GM21825 (cell line): Measurements from ENCODE around the gene MVB12B.
"Not testable (repeated sequence)": the region's sequence is repeated elsewhere in the genome, so short reads cannot be mapped to it uniquely, and the experiment has no call there.

Experiments used
- ATAC-seq: cut with Tn5 transposase; IDR thresholded peaks from one replicate; pipeline ENCODE4 v1.9.1; 2021; ENCODE audit warnings: mild to moderate bottlenecking, moderate library complexity; ENCODE audit not compliant: unreplicated experiment

The MVB12B gene

DNA sequence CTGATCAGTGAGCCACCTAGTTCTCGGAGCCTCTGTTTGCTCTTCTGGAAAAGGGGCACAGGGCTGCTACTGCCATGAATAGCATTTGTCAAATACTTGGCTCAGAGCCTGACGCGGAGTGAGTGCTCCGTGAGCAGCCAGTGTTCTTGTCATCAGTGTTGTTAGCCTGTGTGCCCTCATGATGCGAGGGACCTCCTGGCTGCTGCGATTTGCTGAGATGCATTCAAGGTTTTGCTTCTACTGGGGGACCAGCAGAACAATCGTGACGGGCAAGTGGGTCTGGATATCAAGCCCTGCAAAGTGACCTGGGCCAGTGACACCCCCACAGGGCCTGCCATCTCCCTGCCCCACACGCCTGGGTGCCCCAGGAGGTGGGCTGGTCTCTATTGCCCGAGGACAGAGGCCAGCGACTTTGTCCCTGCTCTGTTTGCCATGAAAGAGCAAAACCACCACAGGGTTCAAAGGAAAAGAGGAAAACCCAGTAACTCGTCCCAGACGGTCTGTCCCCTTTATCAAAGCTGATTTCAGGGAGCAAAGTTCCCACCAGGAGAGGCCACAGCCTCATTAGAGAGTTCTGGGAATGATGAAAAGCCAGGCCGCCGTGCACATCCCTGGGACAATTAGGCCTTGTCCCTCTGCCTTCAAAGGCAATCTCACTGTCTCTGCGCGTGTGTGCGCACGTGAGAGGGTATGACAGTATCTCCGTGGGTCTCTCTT, 200.6 kb downstream of the MVB12B start:
- ATAC-seq = no peak

DNA sequence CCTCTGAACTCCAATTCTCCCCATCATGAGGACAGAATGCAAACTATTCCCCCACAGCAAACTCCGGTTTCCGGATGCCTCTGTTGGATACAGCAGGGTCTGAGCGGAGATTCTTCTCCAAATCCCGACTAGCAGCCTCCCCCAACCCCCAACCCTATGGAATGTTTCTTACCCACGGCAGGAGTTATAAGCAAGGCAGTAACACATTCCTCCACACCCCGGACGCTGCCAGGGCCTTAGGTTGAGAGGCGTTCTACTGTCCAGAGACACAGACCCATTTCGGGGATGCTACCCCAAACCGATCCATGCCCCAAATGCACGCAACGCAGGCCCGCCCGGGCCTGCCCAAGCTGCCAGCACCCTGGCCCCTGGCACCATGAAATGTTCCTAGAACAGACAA, 201.5 kb downstream of the MVB12B start:
- ATAC-seq = no peak

DNA sequence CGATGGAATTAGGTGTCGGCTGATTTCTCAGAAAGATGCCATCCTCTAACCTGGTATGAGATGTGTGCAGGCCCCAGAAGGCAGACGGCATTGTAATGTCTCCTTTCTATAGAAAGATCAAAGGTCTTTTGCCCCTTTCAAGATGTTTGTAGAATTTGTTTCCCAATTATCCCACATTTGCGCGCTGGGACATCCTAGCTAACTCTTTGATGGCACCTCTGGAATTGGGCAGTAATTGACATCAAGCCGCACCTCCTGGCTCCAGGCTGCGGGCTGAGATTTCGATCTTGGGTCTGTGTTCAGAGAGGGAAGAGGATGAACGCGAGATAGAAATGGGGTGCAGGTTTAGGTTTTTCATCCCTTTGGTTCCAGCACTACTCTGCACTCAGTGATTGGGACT, 202.3 kb downstream of the MVB12B start:
- ATAC-seq = no peak

DNA sequence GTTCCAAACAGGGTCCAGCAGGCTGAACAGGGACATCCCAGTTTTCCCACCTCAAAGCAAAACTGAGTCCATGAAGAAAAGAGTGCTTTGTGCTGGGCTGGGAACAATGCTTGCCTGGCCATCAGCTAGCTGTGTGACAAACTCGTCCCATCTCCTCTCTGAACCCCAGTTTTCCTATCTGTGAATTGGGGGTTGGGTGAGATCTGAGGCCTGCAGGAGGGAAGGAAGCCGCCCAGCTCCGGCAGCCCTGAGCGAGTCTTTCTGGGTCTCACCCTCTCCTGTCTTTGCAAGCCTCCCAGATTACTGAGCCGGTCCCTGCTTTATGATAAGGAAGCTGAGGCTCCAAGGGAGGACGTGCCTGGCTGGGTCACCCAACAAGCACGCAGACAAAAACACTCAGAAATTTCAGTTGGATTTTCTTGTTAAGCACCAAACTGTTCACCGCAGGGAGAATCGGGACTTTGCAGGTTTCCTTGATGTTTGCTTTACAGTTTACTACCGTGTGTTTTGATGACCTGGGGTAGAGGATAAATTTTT, 204.5 kb downstream of the MVB12B start:
- no peak for ATAC-seq

DNA sequence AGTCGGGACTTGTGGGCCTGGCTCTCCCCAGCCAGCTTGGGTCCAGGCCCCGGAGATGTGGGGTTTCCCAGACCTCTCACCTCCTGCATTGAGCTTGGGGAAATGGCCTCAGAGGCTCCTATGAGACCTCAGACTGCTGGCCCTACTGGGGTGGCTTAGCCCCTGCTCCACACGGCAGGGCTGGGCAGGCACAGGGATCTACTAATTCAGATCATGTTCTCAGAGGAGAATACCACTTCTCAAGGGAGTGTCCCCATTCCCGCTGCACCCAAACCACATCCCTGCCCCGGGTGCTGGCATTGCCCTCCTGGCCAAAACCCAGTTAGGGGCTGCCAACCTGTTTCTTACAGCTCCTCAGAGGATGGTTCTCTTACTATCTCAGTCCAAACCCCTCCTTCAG, 205.0 kb downstream of the MVB12B start:
- no peak for ATAC-seq

DNA sequence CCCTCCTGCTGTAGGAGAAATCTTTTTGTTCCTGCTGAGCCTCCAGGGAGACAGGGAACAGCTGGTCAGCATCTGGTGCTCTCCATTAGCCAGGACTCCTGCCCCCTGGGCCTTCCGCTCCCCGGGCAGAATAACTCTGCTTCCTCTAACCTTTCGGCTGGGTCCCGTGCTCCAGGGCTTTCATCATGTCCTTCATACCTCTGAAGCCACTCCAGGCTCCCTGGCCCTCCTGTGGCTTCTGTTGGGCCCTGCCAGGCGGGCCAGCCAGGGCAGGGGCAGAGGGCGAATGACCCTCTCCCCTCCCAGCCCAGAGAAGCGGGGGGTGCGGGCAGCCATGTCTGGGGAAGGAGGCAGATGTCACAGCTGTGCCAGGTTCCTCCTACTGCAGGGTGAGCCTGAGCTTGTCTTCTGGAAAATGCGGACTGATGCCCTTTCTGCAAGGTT, 205.4 kb downstream of the MVB12B start:
- ATAC-seq = no peak

DNA sequence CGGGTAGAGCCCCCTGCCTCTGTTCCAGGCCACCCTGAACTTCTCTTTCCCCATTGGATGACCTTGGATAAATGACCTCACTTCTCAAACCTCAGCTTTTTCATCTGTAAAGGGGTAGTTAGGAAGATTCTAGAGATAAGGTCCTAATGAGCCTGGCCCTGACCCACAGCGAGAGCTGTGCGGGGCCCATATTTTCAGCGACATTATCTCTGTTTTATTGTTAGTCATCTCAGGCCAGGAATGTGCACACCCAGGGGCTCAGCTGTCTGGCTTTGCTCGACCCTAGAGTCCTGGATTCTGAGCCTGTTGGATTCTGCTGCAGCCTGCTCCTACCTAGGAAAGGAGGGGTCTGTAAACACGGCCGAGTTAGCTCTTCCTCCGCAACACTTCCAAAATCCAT, 205.9 kb downstream of the MVB12B start:
- no peak for ATAC-seq

DNA sequence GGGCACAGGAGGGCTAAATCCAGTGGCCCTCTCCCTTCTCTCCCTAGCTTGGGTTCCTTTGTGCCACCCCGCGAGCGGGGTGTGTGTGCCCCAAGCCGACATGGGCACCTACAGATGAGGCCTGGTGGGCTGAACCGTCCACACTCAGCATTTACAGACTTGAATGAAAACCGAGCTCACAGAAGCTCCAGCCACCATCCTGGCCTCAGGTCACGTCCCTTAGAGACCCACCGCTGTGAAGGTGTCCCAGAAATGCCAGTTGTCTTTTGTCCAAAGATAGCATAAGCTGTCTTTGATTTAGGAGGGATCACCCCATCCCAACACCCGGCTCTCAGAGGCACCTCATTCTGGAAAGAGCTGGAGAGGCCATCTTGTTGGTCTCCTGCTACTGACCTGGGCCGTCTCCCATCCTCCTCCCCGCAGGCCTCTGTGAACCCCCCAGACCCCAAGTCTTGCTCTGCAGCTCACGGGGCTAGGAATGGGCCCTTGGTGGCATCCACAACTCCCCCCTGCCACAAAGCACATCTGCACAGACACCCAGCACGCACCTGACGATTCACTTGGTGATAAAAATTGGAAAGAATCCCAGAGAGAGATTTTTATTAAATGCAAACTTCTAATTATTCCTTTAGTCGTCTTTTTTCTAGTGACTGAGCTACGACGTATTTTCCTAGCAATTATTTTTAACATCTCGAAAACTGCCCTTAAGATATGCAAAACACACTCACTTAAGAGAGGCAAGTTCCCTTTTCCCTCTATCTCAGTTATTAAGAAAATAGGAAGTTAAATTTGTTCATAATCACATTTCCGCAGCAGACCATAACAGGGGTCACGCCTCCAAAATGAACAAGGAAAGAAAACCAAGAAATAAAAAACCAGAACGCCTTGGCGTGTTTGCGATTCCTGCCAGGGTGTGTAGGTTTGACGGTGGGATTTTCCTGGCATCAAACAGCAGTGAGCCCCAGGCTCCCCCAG, 206.6 kb downstream of the MVB12B start:
- no peak for ATAC-seq

DNA sequence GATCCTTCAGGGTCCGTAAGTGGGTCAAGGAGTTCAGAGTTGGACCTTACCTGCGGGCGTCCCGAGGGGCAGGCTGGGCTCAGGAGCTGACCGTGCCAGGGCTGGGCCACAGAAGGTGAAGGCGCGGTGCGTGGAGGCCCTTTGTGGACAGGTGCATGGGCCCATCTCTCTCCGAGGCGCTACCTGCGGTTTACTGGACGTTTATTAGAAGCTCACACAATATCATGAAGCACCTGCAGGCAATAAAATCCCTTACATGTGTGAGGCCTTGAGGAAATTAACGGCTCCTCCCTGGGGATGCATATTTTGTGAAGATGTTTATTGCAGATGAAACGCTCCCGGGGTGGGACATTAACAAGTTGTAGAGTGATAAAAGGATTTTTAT, 207.3 kb downstream of the MVB12B start:
- ATAC-seq = no peak

DNA sequence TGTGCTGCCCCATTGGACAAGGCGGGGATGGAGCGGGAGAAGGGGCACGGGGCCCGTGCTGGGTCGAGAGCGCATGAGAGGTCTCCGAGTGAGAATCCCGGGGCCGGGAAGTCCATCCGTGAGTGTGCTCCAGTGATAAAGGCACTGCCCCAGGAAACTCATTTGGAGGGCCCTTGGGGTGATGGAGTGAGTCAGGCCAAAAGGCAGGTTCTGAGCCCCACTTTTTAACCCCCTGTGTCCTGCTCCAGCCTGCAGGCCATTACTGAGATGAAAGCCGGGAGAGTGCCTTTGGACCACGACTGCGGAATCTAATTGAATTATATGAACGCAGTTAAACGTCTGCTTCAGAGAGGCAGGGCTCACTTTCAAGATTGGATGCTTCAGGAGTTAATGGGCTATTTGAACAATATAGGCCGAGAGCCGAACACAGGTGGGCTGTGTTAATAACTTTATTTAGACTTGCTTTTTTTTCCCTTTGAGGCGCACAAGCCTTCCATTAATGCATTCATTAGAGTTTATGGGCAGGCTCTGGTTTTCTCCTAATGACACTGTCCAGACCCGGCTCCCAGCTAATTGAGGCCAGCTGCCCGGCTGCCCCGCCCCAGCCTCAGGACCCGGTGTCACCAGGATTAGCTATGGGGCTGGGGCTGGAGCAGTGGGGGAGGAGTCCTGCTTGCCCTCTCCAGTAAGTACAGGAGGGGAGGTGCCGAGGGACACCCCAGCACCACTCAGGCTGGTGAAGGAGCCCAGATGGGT, 208.0 kb downstream of the MVB12B start:
- no peak for ATAC-seq

DNA sequence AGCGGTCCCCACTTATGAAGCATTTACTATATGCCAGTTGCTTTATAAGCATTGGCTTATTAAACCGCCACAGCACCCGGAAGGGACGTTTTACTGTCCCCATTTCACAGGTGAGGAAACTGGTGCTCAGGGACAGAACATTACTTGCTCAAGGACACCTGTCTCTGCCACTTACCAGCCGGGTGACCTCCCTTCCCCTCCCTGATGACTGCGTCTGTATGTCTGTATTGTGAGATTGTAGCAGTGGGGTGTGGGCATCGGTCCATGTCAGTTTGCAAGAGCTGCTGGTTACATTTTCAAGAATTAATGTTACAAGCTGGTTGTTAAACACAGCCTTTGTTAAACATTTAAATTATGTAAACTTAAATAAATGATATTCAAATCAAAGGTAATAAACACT, 209.5 kb downstream of the MVB12B start:
- ATAC-seq = no peak

DNA sequence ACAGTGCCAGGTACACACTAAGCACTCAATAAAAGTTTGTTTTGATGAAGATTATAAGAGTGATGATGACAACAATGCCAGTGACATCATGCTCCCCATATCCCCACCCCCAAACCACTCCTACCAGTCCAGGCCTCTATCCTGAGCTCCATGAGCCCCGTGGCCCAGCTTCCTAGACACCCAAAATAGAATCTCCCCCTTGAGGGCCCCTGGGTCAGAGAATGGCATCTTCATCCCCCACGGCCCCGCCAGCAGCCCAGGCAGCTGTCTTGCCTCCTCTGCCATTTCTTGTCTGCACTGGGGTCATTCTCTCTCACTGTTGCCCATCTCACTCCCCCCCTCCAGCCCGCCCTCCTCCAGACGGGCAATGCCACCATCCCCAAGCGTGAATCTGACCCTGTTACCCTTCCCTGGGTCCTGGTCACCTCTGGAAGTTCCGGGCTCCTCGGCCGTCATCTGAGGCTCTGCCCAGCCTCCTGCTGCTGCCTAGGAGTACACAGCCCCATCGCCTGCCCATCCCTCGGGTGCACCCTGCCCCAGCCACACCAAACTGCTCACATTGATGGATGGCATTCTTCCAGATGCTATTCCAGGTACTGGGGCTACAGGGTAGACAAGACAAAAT, 210.3 kb downstream of the MVB12B start:
- no peak for ATAC-seq

DNA sequence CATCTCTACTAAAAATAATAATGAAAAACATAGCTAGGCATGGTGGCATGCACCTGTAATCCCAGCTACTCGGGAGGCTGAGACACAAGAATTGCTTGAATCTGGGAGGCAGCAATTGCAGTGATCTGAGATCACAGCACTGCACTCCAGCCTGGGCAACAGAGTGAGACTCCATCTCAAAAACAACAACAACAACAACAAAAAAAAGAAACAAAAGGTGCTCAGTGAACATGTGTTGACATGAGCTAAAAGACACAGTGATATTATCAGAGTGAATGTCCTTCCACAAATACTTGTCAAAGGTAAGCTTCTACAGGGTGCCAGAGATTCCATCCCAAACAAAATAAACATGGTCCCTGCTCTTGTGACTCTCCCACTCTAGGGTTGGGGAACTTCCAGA, 211.9 kb downstream of the MVB12B start:
- ATAC-seq = no peak

DNA sequence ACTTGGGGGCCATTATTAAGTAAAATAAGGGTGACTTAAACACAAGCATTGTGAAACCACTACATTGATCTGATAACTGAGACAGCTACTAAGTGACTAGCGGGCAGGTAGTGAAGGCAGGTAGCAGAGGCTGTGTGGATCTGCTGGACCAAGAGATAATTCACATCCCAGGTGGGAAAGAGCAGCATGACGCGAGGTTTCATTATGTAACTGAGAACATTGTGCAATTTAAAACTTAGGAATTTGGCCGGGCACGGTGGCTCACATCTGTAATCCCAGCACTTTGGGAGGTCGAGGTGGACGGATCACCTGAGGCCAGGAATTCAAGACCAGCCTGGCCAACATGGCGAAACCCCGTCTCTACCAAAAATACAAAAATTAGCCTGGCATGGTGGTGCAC, 213.8 kb downstream of the MVB12B start:
- ATAC-seq = not testable (repeated sequence)

DNA sequence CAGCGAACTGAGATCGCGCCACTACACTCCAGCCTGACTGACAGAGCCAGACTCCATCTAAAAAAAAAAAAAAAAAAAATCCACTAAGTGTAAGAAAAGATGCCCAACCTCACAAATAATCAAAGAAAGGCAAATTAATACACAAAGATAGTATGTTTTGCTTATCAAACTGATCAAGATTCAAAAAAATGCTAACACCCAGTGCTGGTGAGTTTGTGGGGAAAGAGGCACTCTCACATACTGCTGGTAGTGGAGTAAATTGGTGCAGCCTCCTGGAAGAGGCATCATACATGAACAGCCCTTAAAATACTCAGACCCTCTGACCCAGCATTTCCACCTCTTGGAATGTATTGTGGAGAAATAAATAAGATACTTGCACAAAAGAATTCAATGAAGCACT, 216.9 kb downstream of the MVB12B start:
- ATAC-seq = no peak

DNA sequence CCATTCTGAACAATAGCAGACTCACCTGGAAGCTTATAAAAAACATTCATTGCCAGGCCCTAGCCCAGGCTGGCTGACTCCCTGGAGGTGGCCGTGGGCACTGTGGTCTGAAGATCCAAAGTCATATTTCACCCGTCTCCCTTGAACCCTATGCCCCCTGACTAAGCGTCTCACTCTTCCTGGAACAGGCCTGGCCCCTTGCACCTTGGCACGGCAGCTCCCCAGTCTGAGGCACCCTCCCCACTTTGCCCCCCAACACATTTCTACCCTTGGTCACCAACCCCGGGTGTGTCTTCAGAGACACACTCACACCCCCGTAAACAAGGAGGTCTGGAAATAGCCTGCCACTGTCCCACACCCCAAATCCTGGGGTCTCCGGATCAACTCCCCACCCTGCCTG, 218.5 kb downstream of the MVB12B start:
- ATAC-seq = no peak

DNA sequence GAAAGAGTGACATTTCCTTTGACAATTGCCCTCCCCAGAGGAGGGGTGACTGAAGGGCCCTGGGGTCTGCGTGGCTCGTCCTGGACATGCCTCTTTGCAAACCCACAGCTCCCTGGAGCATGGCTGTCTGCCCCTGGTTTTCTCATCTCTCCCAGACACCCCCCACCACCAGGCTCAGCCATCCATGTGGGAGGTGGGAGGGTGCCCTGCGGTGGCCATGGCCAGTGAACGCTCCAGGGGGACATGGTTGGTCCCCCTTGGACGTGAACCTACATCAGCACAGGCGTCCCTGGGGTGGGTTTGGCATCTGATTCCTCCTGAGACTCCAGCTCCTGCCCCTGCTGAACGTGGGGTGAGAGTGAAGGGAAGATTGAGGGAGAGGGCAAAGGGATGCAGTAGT, 219.4 kb downstream of the MVB12B start:
- ATAC-seq = no peak

DNA sequence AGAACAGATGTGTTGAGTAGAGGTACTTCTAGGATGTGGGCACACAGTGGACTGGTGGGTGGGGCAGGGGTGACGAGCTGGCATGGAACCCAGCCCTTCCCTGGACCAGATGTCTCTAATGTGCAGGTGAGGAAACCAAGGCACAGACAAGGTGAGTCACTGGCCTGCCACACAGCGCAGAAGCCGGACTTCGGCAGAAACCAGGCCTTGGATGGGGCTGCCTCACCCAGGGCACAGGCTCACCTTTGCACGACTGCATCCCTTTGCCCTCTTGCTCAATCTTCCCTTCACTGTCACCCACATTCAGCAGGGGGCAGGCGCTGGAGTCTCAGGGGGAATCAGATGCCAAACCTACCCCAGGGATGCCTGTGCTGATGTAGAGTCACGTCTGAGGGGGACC, 221.7 kb downstream of the MVB12B start:
- ATAC-seq = no peak

DNA sequence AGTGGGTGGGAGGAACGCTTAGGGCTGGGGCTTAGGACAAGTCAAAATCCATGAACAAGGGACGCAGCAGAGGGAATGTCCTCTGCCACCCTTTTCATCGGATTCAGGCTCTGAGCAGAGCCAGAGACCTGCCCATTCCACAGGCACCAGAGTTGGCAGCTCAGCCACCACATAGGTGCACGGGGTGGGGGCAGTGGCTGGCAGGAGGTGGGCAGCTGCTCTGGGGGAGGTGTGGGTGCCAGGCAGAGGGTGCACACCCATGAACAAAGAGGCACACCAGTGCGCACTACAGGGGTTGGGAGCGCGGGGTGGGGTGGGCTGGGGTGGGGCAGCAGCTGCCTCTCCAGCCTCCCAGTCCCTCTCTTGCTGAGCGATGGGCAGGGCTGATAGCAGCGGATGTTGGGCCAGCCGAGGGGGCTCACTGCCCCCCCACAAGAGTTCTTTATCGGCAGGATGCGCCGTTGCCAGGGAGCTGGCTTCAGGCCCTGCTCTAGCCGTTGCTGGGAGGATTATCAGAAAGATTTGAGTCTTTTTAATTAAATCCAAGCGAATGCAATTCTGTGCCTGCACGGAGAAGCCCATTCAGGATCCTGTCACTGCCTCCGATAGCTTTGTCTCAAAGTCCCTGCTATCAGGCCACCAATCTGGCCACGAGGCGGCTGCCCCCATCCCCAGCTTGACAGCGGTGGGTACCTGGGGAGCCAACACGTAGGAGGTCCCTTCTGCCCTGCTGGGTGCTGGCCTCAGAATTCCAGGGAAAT, 222.8 kb downstream of the MVB12B start:
- ATAC-seq = no peak

DNA sequence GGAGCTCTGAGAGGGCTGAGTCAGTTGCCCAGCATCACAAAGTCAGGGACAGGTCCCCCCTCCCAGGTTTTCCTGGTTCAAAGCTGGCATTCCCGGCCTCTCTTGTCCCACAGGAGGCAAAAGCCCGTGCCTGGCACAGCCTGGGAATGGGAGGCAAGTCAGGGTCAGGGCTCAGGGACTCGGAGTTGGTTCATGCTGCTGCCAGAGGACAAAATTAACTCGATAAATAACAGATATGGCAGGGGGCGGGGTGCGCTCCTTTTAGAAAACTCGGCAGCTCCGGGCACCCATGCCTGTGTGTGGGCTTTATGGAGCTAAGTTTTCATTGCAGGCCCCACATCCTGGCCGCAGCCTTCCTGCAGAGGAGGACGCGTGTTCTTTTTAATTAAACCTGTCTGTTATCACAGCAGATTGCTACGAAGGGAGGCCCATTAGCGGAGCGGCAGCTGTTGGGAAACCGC, 224.3 kb downstream of the MVB12B start:
- ATAC-seq = no peak
